Thyroid gland (tissue), 4 donors: ENCODE data around the gene ELFN1. TPM values are rescaled to one million over a fixed set of nuclear protein-coding genes. Genes with fewer than 3 reads are reported as not detected.

Source experiments
- DNase-seq, 2 donors: peaks; one replicate each; pipeline ENCODE4 v3.0.0-alpha.2; 2019
- H3K27ac ChIP-seq, 3 donors: fragments of 200-600 bp; sonication (generic); 1 replicate in 2 of 3; 2 replicates in 1 of 3; pipeline ENCODE4 v1.5.1; 2016 to 2019; ENCODE audit warnings: mild to moderate bottlenecking in 1 of 3, moderate library complexity in 1 of 3
- H3K27me3 ChIP-seq: fragments of 200-600 bp; sonication (generic); one replicate; pipeline ENCODE4 v1.5.1; 2019
- H3K36me3 ChIP-seq, 2 donors: fragments of 200-600 bp; sonication (generic); one replicate each; pipeline ENCODE4 v1.5.1; 2016 to 2019
- H3K4me1 ChIP-seq, 2 donors: fragments of 200-600 bp; sonication (generic); one replicate each; pipeline ENCODE4 v1.5.1; 2017 to 2019
- H3K4me3 ChIP-seq, 3 donors: fragments of 200-600 bp; sonication (generic); replicated peaks in 1 of 3; 1 replicate in 2 of 3; 2 replicates in 1 of 3; pipeline ENCODE4 v1.5.1; 2016; ENCODE audit warnings: mild to moderate bottlenecking in 1 of 3
- H3K9me3 ChIP-seq: fragments of 200-600 bp; sonication (generic); one replicate; pipeline ENCODE4 v1.5.1; 2017
- POLR2A ChIP-seq, 2 donors: fragments of 450-650 bp; IDR thresholded peaks; one replicate each; pipeline ENCODE4 v1.6.1; 2017; ENCODE audit warnings: antibody characterized with exemption in 2 of 2, mild to moderate bottlenecking in 2 of 2, moderate library complexity in 1 of 2
- WGBS, 2 donors: methylation state at CpG; one replicate each; pipeline ENCODE4 v1.1.5; 2017; 5-methylcytosine and 5-hydroxymethylcytosine counted together
- intact Hi-C: fragments of 100-400 bp; cut with DNase I; formaldehyde crosslinking; loops from one replicate; pipeline ENCODE4 v1.15.1; 2023
- total RNA-seq, 4 donors: library from RNA; depleted of rRNA; stranded (reverse); fragments of >200 nt; gene quantifications; one replicate each; pipeline ENCODE4 v1.2.3, GENCODE V29; 2016
- TF ChIP-seq, protein P1 (sequence below), 6 experiments: fragments of 200-600 bp in 3 of 6; fragments of 450-650 bp in 3 of 6; sonication (generic) in 3 of 6; IDR thresholded peaks; one replicate each; pipeline ENCODE4 v1.5.1; 2016 to 2019; ENCODE audit warnings: antibody characterized with exemption in 6 of 6, mild to moderate bottlenecking in 2 of 6, inconsistent platforms in 1 of 6, moderate library complexity in 1 of 6

ELFN1 gene
- total RNA-seq, 4 donors from 2014 or later, result 0.11 to 0.96 (median 0.54) TPM

DNA sequence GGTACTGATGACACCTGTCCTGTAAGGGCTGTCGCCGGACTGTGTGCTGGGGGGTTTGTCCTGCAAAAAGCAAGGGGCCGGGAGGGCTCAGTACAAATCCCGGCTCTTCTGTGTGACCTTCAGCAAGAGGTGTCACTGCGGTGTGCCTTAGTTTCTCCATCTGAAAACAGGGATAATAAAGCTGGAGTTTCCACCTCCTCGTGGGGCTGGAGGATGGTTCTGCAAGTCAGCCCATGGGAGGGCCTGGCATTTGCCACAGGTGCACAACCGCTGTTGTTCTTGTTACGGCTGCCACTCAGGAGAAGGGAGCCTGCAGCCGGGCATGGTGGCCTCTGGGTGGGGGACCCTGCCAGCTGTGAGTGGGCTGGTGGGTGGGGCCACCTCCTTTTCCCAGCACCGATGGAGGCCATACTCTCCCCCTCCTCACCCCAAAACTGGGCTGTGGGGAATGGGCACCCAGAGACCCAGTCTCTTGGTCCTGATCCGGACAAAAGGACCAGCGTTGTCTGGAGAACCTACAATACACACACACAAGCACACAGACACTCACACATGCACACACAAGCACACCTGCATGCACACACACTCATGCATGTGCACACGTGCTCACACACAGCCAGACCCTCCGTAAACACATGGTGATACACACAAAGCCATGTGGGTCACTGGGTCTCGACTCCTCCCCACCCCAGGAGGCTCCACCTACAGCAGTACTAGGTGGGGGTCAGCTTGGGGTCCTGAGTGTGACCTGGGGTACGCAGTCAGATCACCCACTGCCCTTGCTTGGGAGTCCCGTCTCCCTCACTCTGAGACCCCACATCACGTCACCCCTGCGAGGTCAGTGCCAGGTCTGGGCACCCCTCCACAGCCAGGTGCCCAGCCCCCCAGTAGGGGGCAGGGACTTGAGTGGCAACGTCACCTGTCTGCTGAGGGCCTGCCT lies 34.1 kb downstream of the ELFN1 start:
- Histone ChIP-seq H3K4me3 (no peak overlapping the region), H3K9me3 (no peaks in the 10 kb centered on the region), H3K36me3 (no peaks in the 10 kb centered on the region), H3K27me3 (no peaks in the 10 kb centered on the region), H3K27ac (no peak overlapping the region), H3K4me1 (no peaks in the 10 kb centered on the region)
- TF ChIP-seq POLR2A (IDR thresholded peaks at IDR 0.05), result no peak
- TF ChIP-seq, protein P1, sequence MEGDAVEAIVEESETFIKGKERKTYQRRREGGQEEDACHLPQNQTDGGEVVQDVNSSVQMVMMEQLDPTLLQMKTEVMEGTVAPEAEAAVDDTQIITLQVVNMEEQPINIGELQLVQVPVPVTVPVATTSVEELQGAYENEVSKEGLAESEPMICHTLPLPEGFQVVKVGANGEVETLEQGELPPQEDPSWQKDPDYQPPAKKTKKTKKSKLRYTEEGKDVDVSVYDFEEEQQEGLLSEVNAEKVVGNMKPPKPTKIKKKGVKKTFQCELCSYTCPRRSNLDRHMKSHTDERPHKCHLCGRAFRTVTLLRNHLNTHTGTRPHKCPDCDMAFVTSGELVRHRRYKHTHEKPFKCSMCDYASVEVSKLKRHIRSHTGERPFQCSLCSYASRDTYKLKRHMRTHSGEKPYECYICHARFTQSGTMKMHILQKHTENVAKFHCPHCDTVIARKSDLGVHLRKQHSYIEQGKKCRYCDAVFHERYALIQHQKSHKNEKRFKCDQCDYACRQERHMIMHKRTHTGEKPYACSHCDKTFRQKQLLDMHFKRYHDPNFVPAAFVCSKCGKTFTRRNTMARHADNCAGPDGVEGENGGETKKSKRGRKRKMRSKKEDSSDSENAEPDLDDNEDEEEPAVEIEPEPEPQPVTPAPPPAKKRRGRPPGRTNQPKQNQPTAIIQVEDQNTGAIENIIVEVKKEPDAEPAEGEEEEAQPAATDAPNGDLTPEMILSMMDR (IDR thresholded peaks at IDR 0.05), result no peak
- intact Hi-C loops, result no loop called here
- 75 to 76% methylated on average over 15 of the region's 20 CpGs for WGBS, 2 donors
- no peak for DNase-seq

DNA sequence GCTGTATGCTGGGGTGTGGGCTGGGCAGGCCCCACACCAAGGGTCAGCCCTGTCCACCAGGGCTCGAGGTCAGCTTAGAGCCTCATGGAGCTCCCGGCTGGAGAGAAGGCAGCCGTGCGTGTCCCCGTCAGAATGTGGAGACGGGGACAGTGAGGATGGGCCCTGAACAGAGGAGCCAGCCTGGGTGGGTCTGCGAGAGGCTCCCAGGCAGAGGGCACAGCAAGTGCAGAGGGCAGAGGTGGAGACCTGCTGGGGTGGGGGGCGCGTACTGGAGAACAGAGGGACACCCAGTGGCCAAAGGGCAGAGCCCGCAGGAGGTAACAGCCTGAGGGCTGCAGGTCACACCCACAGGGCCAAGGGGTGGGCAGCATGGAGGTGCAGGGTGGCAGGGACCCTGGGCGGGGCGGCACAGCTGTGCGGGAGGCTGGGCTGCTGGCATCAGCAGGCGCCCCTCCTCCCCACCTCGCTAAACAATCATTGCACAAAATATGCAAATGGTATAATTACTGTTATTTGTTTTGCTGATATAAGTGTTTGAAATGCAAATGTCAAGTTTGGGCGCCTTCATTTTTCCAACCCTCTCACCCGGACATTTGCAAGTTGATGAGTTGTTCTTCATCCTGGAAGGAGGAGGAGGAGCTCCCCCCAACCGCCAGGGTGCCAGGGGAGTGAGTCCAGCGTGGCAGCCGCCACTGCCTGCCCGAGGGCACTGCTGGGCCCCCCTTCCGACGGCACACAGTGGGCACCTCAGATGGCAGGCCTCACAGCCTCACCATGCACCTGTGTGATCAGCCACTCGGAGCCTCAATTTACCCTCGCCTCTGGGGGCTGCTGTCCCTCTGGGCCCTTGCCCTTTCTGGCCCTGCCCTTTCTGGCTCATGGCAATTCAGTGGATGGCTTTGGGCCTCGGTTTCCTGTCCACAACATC lies 35.0 kb downstream of the ELFN1 start:
- no peaks in the 10 kb centered on the region for H3K36me3 ChIP-seq
- intact Hi-C loops, result no loop called here
- H3K9me3 ChIP-seq, result no peaks in the 10 kb centered on the region
- WGBS, 2 donors, result 68 to 70% methylated on average over 22 of the region's 26 CpGs
- H3K4me3 ChIP-seq, result no peak overlapping the region
- DNase-seq, result no peak
- no peak overlapping the region for H3K27ac ChIP-seq
- H3K4me1 ChIP-seq, result no peaks in the 10 kb centered on the region
- TF ChIP-seq, protein P1 (IDR thresholded peaks at IDR 0.05), result no peak
- no peak for TF ChIP-seq POLR2A (IDR thresholded peaks at IDR 0.05)
- H3K27me3 ChIP-seq, result no peaks in the 10 kb centered on the region

DNA sequence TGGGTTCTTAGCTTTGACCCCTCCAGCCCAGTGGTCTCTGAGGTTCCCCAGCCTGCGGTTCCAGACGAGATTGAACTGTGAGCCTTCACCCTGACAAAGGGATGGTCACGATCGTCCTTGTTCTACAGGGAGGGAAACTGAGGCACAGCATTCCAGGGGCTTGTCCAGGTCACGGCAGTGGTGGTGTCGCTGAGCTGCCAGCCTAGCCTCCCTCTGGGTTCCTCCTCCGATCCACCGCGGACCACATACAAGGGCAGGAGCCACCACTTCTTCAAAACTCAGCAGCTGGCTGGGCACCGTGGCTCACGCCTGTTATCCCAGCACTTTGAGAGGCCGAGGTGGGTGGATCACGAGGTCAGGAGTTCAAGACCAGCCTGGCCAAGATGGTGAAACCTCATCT lies 35.8 kb downstream of the ELFN1 start:
- Histone ChIP-seq H3K9me3 (no peaks in the 10 kb centered on the region), H3K27me3 (no peaks in the 10 kb centered on the region), H3K27ac (no peak overlapping the region), H3K4me1 (no peaks in the 10 kb centered on the region), H3K36me3 (no peaks in the 10 kb centered on the region), H3K4me3 (no peak overlapping the region)
- 77 to 84% methylated on average over 5 to 13 of the region's 13 CpGs for WGBS, 2 donors
- TF ChIP-seq, protein P1 (IDR thresholded peaks at IDR 0.05), result no peak
- TF ChIP-seq POLR2A (IDR thresholded peaks at IDR 0.05), result no peak
- intact Hi-C loops, result no loop called here
- DNase-seq, result no peak

DNA sequence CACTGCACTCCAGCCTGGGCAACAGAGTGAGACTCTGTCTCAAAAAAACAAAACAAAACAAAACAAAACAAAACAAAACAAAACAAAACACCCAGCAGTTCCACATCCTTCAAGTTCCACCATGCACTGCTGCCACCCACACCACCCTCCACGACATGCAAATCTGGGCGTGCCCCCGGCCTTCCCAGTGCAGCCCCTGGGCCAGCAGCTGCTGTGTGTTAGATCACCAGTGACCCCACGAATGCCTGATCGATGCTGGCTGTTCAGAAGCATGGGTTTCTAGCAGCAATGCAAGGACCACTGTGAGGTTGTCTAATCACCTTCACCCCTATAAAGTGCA lies 36.3 kb downstream of the ELFN1 start:
- no peaks in the 10 kb centered on the region for H3K36me3 ChIP-seq
- 71 to 84% methylated on average over 5 of the region's 5 CpGs for WGBS, 2 donors
- H3K27ac ChIP-seq, result no peak overlapping the region
- no peaks in the 10 kb centered on the region for H3K4me1 ChIP-seq
- DNase-seq, result no peak
- no peaks in the 10 kb centered on the region for H3K27me3 ChIP-seq
- H3K9me3 ChIP-seq, result no peaks in the 10 kb centered on the region
- intact Hi-C loops, result no loop called here
- TF ChIP-seq, protein P1 (IDR thresholded peaks at IDR 0.05), result no peak
- TF ChIP-seq POLR2A (IDR thresholded peaks at IDR 0.05), result no peak
- H3K4me3 ChIP-seq, result no peak overlapping the region
